Astrocyte of the spinal cord (primary cell): ENCODE results near the gene UNC13C.

ENCODE experiments used
- DNase-seq: peaks from one replicate; pipeline ENCODE4 v3.0.0; 2011; ENCODE audit warnings: low read depth, low spot score
- H3K4me3 ChIP-seq: 2 replicates; pipeline ENCODE4 v1.5.1; 2011; ENCODE audit warnings: low read depth, mild to moderate bottlenecking, low read length, moderate library complexity
- CTCF ChIP-seq: IDR thresholded peaks from 2 replicates; pipeline ENCODE4 v1.5.1; 2012; ENCODE audit warnings: low read depth, mild to moderate bottlenecking, low read length, inconsistent platforms
- in situ Hi-C: cut with HindIII; loops from 2 replicates; pipeline ENCODE4 v1.10.0; 2017; ENCODE audit warnings: low sequenced_read_pairs

Gene UNC13C

GRCh38 chr15:53982876-53983275, 4.6 kb downstream of the UNC13C start:
- in situ Hi-C loops, result no loop called here
- H3K4me3 ChIP-seq, result no peak overlapping the region
- DNase-seq, result no peak
- no peak for TF ChIP-seq CTCF

GRCh38 chr15:53984221-53984620, 6.0 kb downstream of the UNC13C start:
- DNase-seq, result no peak
- no peak for TF ChIP-seq CTCF
- no peak overlapping the region for H3K4me3 ChIP-seq
- in situ Hi-C loops, result no loop called here

GRCh38 chr15:53985562-53985961, 7.3 kb downstream of the UNC13C start:
- no peak overlapping the region for H3K4me3 ChIP-seq
- DNase-seq, result no peak
- in situ Hi-C loops, result no loop called here
- TF ChIP-seq CTCF, result no peak

GRCh38 chr15:53987480-53987879, 9.2 kb downstream of the UNC13C start:
- DNase-seq, result no peak
- in situ Hi-C loops, result no loop called here

GRCh38 chr15:54007256-54007655, 29.0 kb downstream of the UNC13C start:
- H3K4me3 ChIP-seq, result no peak overlapping the region
- DNase-seq, result no peak
- no peak for TF ChIP-seq CTCF
- in situ Hi-C loops, result no loop called here

More at GRCh38 chr15:53987480-53987879, 9.2 kb downstream of the UNC13C start:
- no peak for TF ChIP-seq CTCF
- H3K4me3 ChIP-seq, result no peak overlapping the region

- no peak for DNase-seq
- H3K4me3 ChIP-seq, result no peak overlapping the region
- no peak for TF ChIP-seq CTCF
- in situ Hi-C loops, result no loop called here
Observed at GRCh38 chr15:54011656-54012055, 33.4 kb downstream of the UNC13C start.
